Stimulated activated naive CD4-positive, alpha-beta T cell (primary cell): ENCODE data around the gene GMEB2.
A peak's percentile ranks its signal among the peaks of the same experiment; 100 is the strongest.
"Not testable (repeated sequence)": the region's sequence is repeated elsewhere in the genome, so short reads cannot be mapped to it uniquely, and the experiment has no call there.

Experiments used
- DNase-seq, 6 experiments: peaks; one replicate each; lab custom pipeline; 2025; lab: John Stamatoyannopoulos, UW

The GMEB2 gene

GRCh38 chr20:63613863-63614594 is 12.9 kb downstream of the GMEB2 start:
- peak in 1 of 6 experiments; percentile 10 for DNase-seq

DNA sequence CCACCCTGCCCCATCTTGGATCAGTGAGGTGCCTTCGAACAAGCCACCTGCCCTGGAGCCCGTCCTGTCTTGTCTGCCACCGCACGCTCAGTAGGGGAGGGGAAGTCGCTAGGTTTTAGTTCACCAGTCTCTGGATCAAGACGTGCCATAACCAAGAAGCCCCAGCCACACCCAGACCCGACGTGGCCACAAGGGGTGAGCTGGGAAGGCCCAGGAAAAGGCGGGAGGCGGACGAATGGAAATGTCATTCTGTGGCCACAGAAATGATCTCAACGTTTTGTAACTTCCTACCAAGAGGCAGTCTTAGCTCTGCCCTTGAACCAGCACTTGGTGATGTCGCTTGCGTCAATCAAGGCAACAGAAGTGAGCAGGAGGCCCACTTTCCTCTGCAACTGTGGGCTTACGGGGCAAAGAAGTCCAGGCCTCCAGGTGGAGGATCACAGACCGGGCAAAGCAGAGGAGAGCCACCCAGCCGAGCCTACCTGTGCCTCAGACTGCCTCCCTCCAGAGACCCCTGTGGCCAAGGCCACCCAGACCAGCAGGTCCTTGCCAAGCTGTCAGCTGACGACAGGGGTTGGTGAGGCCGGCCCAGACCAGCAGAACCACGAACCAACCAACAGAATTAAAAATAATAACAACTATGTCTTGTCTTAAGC is 14.5 kb downstream of the GMEB2 start:
- DNase-seq = no peak

- DNase-seq = no peak
Measured at GRCh38 chr20:63611646-63612045, 15.3 kb downstream of the GMEB2 start.

DNA sequence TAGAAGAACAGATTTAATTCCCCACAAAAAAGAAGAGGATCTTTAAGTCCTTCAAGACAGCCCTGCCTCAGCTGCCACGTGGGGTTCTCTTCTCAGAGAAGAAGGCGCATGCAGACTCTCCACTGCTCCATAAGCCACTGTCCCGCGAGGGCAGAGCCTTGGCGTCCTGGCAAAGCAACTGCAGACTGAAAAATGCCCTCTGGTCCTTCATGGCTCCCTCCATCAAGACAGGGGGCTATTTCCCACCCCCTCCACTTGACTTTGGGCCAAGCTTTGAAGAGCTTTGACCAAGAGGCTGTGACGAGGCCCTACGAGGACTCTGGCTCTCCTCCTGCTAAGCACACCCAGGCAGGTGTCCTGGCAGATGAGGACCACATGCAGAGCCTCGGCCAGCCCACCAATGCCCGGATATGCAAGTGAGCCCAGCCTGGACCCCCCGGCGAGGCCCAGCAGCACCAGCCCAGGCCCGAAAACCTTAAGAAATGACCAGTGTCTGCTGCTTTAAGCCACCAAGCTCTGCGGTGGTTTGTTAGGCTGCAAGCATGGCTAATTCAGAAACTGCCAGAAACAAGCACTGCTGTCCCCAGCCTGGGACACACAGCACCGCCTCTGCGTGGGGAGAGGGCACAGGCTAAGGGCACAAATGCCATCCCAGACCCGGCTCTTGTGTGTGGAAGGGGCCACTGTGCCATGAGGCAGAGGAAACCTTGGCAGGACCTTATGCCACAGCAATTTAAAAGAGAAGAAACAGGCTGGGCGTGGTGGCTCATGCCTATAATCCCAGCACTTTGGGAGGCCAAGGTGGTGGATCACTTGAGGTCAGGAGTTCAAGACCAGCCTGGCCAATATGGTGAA is 16.1 kb downstream of the GMEB2 start:
- no peak for DNase-seq

DNA sequence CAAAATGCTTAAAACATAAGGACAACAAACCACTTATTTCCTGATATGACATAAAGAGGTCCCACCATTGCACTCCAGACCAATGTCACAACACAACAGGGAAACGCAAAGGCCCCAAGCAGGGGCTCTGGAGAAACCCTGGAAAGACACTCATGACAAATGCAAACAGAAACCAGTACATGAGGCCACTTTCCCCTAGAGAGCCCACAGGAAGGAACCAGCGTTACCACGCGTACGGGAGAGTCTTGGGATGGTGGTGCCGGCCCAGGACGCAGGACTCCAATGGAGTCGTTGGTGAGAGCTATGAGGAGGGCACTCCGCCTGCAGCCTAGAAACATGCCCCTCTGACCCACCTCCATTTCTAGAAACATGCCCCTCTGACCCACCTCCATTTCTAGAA is 20.2 kb downstream of the GMEB2 start:
- no peak for DNase-seq

DNA sequence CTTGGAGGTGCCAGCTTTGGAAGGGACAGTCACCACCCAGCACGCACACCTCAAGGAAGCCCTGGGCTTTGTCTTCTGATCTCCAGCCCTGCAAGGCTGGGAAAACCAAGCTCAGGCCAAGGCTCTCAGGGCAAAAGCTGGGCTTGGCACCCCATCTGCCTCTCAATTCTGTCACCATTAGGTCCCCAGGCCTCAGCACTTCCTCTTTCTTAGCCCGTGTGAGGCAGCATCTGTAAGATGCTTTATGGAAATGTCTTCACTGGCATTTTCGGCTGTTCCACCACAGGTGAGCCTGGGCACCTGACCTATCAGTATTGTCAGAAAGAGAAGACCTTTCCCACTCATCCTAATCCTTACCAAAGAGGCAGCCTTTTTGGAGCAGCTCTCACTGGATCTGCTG is 24.6 kb downstream of the GMEB2 start:
- DNase-seq = no peak

DNA sequence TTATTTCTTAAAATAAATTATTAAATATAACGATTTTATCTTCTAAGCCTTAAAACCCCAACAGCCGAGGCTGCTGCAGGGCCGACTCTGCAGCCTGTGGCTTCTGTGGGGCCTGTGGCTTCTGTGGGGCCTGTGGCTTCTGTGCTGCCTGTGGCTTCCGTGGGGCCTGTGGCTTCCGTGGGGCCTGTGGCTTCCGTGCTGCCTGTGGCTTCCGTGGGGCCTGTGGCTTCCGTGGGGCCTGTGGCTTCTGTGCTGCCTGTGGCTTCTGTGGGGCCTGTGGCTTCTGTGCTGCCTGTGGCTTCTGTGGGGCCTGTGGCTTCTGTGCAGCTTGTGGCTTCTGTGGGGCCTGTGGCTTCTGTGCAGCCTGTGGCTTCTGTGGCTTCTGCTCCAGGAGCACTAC is 25.2 kb downstream of the GMEB2 start:
- DNase-seq = not testable (repeated sequence)

DNA sequence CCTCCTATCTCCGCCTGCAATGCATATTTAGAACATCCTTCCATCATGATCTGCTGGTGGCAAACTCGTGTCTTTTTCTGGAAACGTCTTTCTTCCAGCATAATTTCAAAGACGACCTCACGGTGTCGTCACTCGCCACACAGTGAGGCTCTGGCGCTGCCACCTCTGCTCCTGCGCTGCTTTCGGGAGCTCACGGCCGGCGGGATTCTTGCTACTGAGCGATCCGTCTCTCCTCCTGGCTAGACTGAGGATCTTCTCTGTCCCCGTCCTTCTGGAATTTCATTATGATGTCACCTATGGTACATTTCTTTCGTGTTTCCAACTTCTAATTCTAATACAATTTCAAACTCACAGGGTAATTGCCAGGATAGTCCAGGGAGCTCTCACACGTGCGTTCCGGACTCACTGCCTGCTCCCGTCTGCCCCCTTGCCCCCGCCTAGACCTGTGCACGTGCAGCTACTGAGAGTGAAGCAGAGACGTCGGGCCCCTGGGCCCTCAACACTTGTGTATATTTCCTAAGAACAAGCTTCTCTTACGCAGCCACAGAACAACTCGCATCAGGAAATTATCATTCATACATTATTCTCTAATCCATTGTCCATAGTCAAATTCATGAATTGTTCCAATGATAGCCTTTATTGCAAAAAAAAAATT is 27.4 kb downstream of the GMEB2 start:
- DNase-seq = no peak

- DNase-seq = no peak
Measured at GRCh38 chr20:63598479-63599395, 28.2 kb downstream of the GMEB2 start.

DNA sequence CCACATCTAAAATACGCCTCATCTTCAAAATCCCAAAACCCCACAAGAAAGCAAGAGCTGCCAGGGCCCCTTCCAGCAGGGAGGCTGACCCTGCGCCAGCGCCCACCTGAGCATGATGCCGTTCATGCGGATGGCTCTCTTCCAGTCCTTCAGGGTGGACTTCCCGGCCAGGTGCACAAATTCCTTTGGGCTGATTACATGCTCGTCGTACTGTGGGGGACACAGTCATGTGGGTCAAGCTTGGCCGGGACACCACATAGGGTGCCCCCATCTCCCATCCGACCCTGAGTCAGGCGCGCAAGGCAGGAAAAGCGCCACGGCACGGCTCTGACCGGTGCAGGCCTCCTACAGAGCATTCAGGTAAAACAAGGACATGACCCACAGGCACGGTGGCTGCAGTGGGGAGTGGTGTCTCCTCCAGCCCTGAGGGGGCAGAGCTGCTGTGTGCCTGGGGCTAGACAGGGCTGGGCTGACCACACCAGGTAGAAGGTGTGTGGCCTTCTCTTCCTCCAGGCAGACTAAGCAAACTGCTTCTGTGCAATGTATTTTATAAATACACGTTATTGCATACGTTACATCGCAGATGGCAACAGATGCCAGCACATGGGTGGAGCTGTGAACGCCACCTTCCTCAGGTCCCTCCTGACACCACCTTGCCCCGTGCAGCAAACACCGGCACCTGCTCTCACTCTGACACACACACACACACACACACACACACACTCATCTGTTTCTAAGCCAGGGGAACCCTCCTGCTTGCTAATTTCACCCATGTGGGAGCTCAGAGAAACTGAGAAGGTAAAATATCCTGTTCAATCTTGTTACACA is 29.0 kb downstream of the GMEB2 start:
- no peak for DNase-seq

DNA sequence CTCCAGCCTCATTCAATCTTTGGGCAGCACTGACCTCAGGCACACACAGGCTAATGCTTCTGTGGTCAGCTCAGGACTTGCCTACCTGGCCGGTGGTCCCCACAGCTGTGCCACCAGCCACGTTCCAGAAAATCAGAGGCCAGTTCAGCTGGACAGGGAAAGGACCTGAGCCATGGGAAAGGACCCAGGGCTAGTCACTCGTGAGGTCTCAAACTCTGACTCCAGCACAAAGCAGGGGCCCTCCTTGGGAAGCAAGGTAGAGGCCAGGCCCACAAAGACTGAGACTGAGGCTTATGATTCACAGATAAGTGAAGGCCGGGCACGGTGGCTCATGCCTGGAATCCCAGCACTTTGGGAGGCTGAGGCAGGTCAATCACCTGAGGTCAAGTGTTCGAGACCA is 30.5 kb downstream of the GMEB2 start:
- DNase-seq = no peak

- DNase-seq = no peak
Measured at GRCh38 chr20:63595416-63596127, 31.3 kb downstream of the GMEB2 start.

- DNase-seq = no peak
Measured at GRCh38 chr20:63594043-63594561, 32.8 kb downstream of the GMEB2 start.

GRCh38 chr20:63592661-63593060 is 34.2 kb downstream of the GMEB2 start:
- no peak for DNase-seq

- DNase-seq = no peak
Measured at GRCh38 chr20:63591786-63592355, 35.0 kb downstream of the GMEB2 start.

- no peak for DNase-seq
Measured at GRCh38 chr20:63591147-63591533, 35.8 kb downstream of the GMEB2 start.

DNA sequence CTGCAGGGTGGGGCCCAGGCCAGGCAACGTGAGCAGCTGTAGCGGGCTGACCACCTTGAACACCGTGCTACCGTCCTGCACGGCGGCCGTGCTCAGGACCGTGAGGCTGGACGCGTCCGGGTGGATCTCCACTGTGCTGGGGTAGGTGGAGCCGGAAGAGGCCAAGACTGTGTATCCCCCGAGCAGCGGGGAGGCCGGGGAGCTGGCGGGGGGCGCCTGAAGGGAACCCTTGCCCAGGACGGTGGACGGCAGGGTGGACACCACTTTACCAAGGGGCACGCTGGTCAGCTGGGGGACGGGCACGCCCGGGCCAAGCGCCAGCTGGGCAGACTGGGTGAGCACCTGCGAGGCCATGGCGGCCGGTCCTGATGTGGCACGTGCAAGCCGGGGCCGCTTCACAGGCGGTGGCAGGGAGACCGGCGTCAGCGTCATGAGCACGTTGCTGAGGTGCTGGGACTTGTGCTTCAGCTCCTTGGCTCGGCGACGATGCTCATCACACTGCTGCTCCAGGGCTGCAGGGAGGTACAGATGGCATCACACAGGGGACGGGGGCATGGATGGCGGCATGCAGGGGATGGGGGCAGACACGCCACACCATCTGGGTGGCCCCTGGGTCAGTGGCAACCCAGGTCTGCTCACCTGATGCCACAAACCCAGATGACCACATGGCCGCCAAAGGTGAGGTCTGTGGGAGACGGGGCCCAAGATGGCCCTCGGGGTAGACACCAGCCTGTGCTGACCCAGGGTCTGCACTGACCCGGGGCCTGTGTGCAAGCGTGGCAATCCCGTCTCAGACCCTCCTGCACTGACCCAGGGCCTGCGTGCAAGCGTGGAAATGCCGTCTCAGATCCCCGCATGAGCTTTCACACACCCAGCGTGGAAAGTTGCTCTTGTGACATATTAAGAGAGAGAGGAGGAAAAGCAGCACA is 36.4 kb downstream of the GMEB2 start:
- no peak for DNase-seq
